GM18868 (cell line): ENCODE measurements around the gene CDK6.

Source experiments
- ATAC-seq: cut with Tn5 transposase; IDR thresholded peaks from one replicate; pipeline ENCODE4 v1.9.1; 2021; ENCODE audit warnings: mild to moderate bottlenecking, moderate library complexity; ENCODE audit not compliant: unreplicated experiment

CDK6 gene

GRCh38 chr7:92715963-92716362 is 120.4 kb downstream of the CDK6 start:
- ATAC-seq, result no peak

GRCh38 chr7:92714767-92715166 is 121.6 kb downstream of the CDK6 start:
- no peak for ATAC-seq

GRCh38 chr7:92714280-92714679 is 122.1 kb downstream of the CDK6 start:
- no peak for ATAC-seq

- no peak for ATAC-seq
Observed at GRCh38 chr7:92709912-92710311, 126.5 kb downstream of the CDK6 start.

GRCh38 chr7:92709150-92709549 is 127.2 kb downstream of the CDK6 start:
- no peak for ATAC-seq

GRCh38 chr7:92708111-92709042 is 128.0 kb downstream of the CDK6 start:
- no peak for ATAC-seq

- no peak for ATAC-seq
Observed at GRCh38 chr7:92707435-92707834, 128.9 kb downstream of the CDK6 start.

- no peak for ATAC-seq
Observed at GRCh38 chr7:92706563-92706962, 129.8 kb downstream of the CDK6 start.

- ATAC-seq, result no peak
Observed at GRCh38 chr7:92705831-92706230, 130.5 kb downstream of the CDK6 start.

GRCh38 chr7:92704858-92705257 is 131.5 kb downstream of the CDK6 start:
- no peak for ATAC-seq

- ATAC-seq, result no peak
Observed at GRCh38 chr7:92702535-92702934, 133.8 kb downstream of the CDK6 start.

GRCh38 chr7:92699966-92700514 is 136.3 kb downstream of the CDK6 start:
- no peak for ATAC-seq

- ATAC-seq, result no peak
Observed at GRCh38 chr7:92699560-92699959, 136.8 kb downstream of the CDK6 start.

- no peak for ATAC-seq
Observed at GRCh38 chr7:92698237-92698841, 138.0 kb downstream of the CDK6 start.

- ATAC-seq, result no peak
Observed at GRCh38 chr7:92697414-92697813, 139.0 kb downstream of the CDK6 start.

GRCh38 chr7:92697012-92697411 is 139.4 kb downstream of the CDK6 start:
- ATAC-seq, result no peak

- ATAC-seq, result no peak
Observed at GRCh38 chr7:92696584-92696983, 139.8 kb downstream of the CDK6 start.

GRCh38 chr7:92695308-92696261 is 140.8 kb downstream of the CDK6 start:
- no peak for ATAC-seq

- ATAC-seq, result no peak
Observed at GRCh38 chr7:92694211-92694610, 142.2 kb downstream of the CDK6 start.

- no peak for ATAC-seq
Observed at GRCh38 chr7:92693519-92693918, 142.9 kb downstream of the CDK6 start.

GRCh38 chr7:92691578-92691977 is 144.8 kb downstream of the CDK6 start:
- peak; percentile 93 for ATAC-seq
